SJCRH30 (cell line): ENCODE data around the gene GPR152. TPM values are rescaled to one million over a fixed set of nuclear protein-coding genes. Genes with fewer than 3 reads are reported as not detected.
A peak's percentile ranks its signal among the peaks of the same experiment; 100 is the strongest.
"Not testable (repeated sequence)": the region's sequence is repeated elsewhere in the genome, so short reads cannot be mapped to it uniquely, and the experiment has no call there.

ENCODE experiments used
- DNase-seq, 2 experiments: peaks; one replicate each; pipeline ENCODE4 v3.0.0-alpha.2; 2015 to 2020
- H3K27ac ChIP-seq: fragments of 250-450 bp; sonication (Bioruptor Pico); 2 replicates; pipeline ENCODE4 v1.5.1; 2020; ENCODE audit warnings: mild to moderate bottlenecking, moderate library complexity
- H3K27me3 ChIP-seq: fragments of 250-450 bp; sonication (Bioruptor Pico); 2 replicates; pipeline ENCODE4 v1.5.1; 2020; ENCODE audit warnings: mild to moderate bottlenecking, moderate library complexity
- H3K36me3 ChIP-seq: fragments of 250-450 bp; sonication (Bioruptor Pico); 2 replicates; pipeline ENCODE4 v1.5.1; 2020; ENCODE audit warnings: mild to moderate bottlenecking, moderate library complexity
- H3K4me1 ChIP-seq: fragments of 250-450 bp; sonication (Bioruptor Pico); 2 replicates; pipeline ENCODE4 v1.5.1; 2020; ENCODE audit warnings: mild to moderate bottlenecking, moderate library complexity
- H3K4me3 ChIP-seq: fragments of 250-450 bp; sonication (Bioruptor Pico); 2 replicates; pipeline ENCODE4 v1.5.1; 2020; ENCODE audit warnings: mild to moderate bottlenecking, moderate library complexity
- H3K9me3 ChIP-seq: fragments of 250-450 bp; sonication (Bioruptor Pico); replicated peaks from 2 replicates; pipeline ENCODE4 v1.5.1; 2020; ENCODE audit warnings: mild to moderate bottlenecking, moderate library complexity
- total RNA-seq: library from RNA; depleted of rRNA; stranded (reverse); fragments of >200 nt; shearing (Covaris generic); gene quantifications from 2 replicates; pipeline ENCODE4 v1.2.3, GENCODE V29; 2014

GPR152 gene
- total RNA-seq, 1 experiment from 2014 or later = not detected

- no peak for DNase-seq
- peaks cover 8% of the 10 kb centered on the region; the same call in 1 of the 2 replicates for H3K4me1 ChIP-seq
- no peaks in the 10 kb centered on the region for H3K27me3 ChIP-seq
- no peak overlapping the region for H3K27ac ChIP-seq
- H3K4me3 ChIP-seq = no peak overlapping the region
- 0 out of 2 replicates have a peak, but pooled peaks cover 5% of the 10 kb centered on the region for H3K36me3 ChIP-seq
- no peaks in the 10 kb centered on the region for H3K9me3 ChIP-seq
These were observed 18.8 kb downstream of the GPR152 start for GRCh38 chr11:67433536-67434394.

- no peak overlapping the region for H3K27ac ChIP-seq
- H3K9me3 ChIP-seq = no peaks in the 10 kb centered on the region
- H3K36me3 ChIP-seq = 0 out of 2 replicates have a peak, but pooled peaks cover 5% of the 10 kb centered on the region
- no peak for DNase-seq
- no peaks in the 10 kb centered on the region for H3K27me3 ChIP-seq
- peaks cover 8% of the 10 kb centered on the region; the same call in 1 of the 2 replicates for H3K4me1 ChIP-seq
- no peak overlapping the region for H3K4me3 ChIP-seq
These were observed 19.7 kb downstream of the GPR152 start for GRCh38 chr11:67432655-67433349.

GRCh38 chr11:67431346-67432249 is 20.9 kb downstream of the GPR152 start:
- H3K4me1 ChIP-seq = peaks cover 6% of the 10 kb centered on the region; the same call in 1 of the 2 replicates
- H3K27ac ChIP-seq = no peak overlapping the region
- H3K27me3 ChIP-seq = no peaks in the 10 kb centered on the region
- no peak overlapping the region for H3K4me3 ChIP-seq
- no peak for DNase-seq
- H3K36me3 ChIP-seq = 0 out of 2 replicates have a peak, but pooled peaks cover 5% of the 10 kb centered on the region
- H3K9me3 ChIP-seq = no peaks in the 10 kb centered on the region

GRCh38 chr11:67429722-67430121 is 22.8 kb downstream of the GPR152 start:
- no peak overlapping the region for H3K27ac ChIP-seq
- no peak for DNase-seq
- H3K36me3 ChIP-seq = 0 out of 2 replicates have a peak, but pooled peaks cover 2% of the 10 kb centered on the region

GRCh38 chr11:67429038-67429668 is 23.4 kb downstream of the GPR152 start:
- H3K9me3 ChIP-seq = no peaks in the 10 kb centered on the region
- no peaks in the 10 kb centered on the region for H3K36me3 ChIP-seq
- no peak overlapping the region for H3K27ac ChIP-seq
- H3K4me1 ChIP-seq = no peaks in the 10 kb centered on the region
- DNase-seq = no peak
- no peaks in the 10 kb centered on the region for H3K27me3 ChIP-seq
- H3K4me3 ChIP-seq = peak overlapping the region; percentile 94

More at GRCh38 chr11:67429722-67430121, 22.8 kb downstream of the GPR152 start:
- Histone ChIP-seq H3K27me3 (no peaks in the 10 kb centered on the region), H3K4me3 (no peak overlapping the region), H3K9me3 (no peaks in the 10 kb centered on the region), H3K4me1 (no peaks in the 10 kb centered on the region)

- H3K27ac ChIP-seq = peak within 1 kb of the TSS; percentile 38; the same call in 1 of the 2 replicates
- no peaks in the 10 kb centered on the region for H3K9me3 ChIP-seq
- H3K4me3 ChIP-seq = peak within 1 kb of the TSS; percentile 94
- no peaks in the 10 kb centered on the region for H3K27me3 ChIP-seq
- peak; percentile 95 to 96 for DNase-seq
- H3K36me3 ChIP-seq = no peaks in the 10 kb centered on the region
- no peaks in the 10 kb centered on the region for H3K4me1 ChIP-seq
These were observed 24.2 kb downstream of the GPR152 start, which contains the start of gene RPS6KB2 for GRCh38 chr11:67428052-67429001. Gene RPS6KB2 (plus strand): TSS chr11:67428494. CDS start chr11:67428546, 52 bp downstream.

- H3K9me3 ChIP-seq, H3K27ac ChIP-seq: not testable (repeated sequence)
- peak overlapping the region; percentile 94 for H3K4me3 ChIP-seq
These were observed 25.1 kb downstream of the GPR152 start for GRCh38 chr11:67427364-67427859.

GRCh38 chr11:67423891-67424613 is 28.5 kb downstream of the GPR152 start:
- Histone ChIP-seq H3K36me3 (no peaks in the 10 kb centered on the region), H3K4me3 (no peak overlapping the region)
- no peak for DNase-seq

More at GRCh38 chr11:67427364-67427859, 25.1 kb downstream of the GPR152 start:
- DNase-seq, H3K4me1 ChIP-seq, H3K36me3 ChIP-seq, H3K27me3 ChIP-seq: not testable (repeated sequence)

GRCh38 chr11:67423466-67423865 is 29.1 kb downstream of the GPR152 start:
- H3K4me1 ChIP-seq = peaks cover 5% of the 10 kb centered on the region; the same call in 1 of the 2 replicates
- H3K36me3 ChIP-seq = no peaks in the 10 kb centered on the region
- no peak overlapping the region for H3K4me3 ChIP-seq
- no peak for DNase-seq
- H3K9me3 ChIP-seq = no peaks in the 10 kb centered on the region
- no peak overlapping the region for H3K27ac ChIP-seq
- H3K27me3 ChIP-seq = no peaks in the 10 kb centered on the region

More at GRCh38 chr11:67423891-67424613, 28.5 kb downstream of the GPR152 start:
- Histone ChIP-seq H3K27me3 (no peaks in the 10 kb centered on the region), H3K27ac (no peak overlapping the region), H3K9me3 (no peaks in the 10 kb centered on the region), H3K4me1 (peaks cover 5% of the 10 kb centered on the region; the same call in 1 of the 2 replicates)

- no peak for DNase-seq
- Histone ChIP-seq H3K27me3 (no peaks in the 10 kb centered on the region), H3K4me3 (no peak overlapping the region), H3K4me1 (peaks cover 5% of the 10 kb centered on the region; the same call in 1 of the 2 replicates), H3K9me3 (no peaks in the 10 kb centered on the region), H3K36me3 (no peaks in the 10 kb centered on the region), H3K27ac (no peak overlapping the region)
These were observed 29.6 kb downstream of the GPR152 start for GRCh38 chr11:67422891-67423290.

- no peak for DNase-seq
- Histone ChIP-seq H3K4me1 (peaks cover 5% of the 10 kb centered on the region; the same call in 1 of the 2 replicates), H3K36me3 (no peaks in the 10 kb centered on the region), H3K4me3 (no peak overlapping the region), H3K27ac (no peak overlapping the region), H3K9me3 (no peaks in the 10 kb centered on the region), H3K27me3 (no peaks in the 10 kb centered on the region)
These were observed 31.0 kb downstream of the GPR152 start for GRCh38 chr11:67421430-67422031.
